GM10847 (cell line): ENCODE data around the gene FAHD1.

ENCODE experiments used
- POLR2A ChIP-seq: IDR thresholded peaks from 2 replicates; pipeline ENCODE4 v1.6.1; 2011; ENCODE audit not compliant: insufficient read length; ENCODE audit errors: extremely low read depth

The FAHD1 gene

GRCh38 chr16:1876468-1876867 lies 49.5 kb downstream of the FAHD1 start:
- TF ChIP-seq POLR2A = no peak

GRCh38 chr16:1877089-1877488 lies 50.1 kb downstream of the FAHD1 start:
- no peak for TF ChIP-seq POLR2A

- no peak for TF ChIP-seq POLR2A
Measured at GRCh38 chr16:1877804-1878203, 50.8 kb downstream of the FAHD1 start.

GRCh38 chr16:1878256-1878655 lies 51.2 kb downstream of the FAHD1 start:
- no peak for TF ChIP-seq POLR2A
